PFSK-1 (cell line): ENCODE data around the gene SUPT3H.

ENCODE experiments used
- FOXP2 ChIP-seq: optimal IDR thresholded peaks from 2 replicates; pipeline ENCODE3; 2011; ENCODE audit warnings: borderline replicate concordance, control low read depth, inconsistent platforms; ENCODE audit not compliant: insufficient read depth; ENCODE audit errors: extremely low read length, extremely low read depth
- POLR2AphosphoS5 ChIP-seq: IDR thresholded peaks from 2 replicates; pipeline ENCODE4 v1.6.1; 2012; ENCODE audit warnings: low read depth, mild to moderate bottlenecking, control low read depth, low read length, moderate library complexity
- REST ChIP-seq, 2 experiments: IDR thresholded peaks; 2 replicates each; pipeline versions ENCODE4 v1.6.1 to v1.8.0; 2011 to 2012; ENCODE audit warnings: low read depth in 2 of 2, low read length in 2 of 2, control low read depth in 1 of 2, inconsistent platforms in 1 of 2, mild to moderate bottlenecking in 1 of 2, moderate library complexity in 1 of 2; ENCODE audit not compliant: insufficient read depth in 1 of 2
- SIN3A ChIP-seq: IDR thresholded peaks from 2 replicates; pipeline ENCODE4 v1.6.1; 2012; ENCODE audit warnings: mild to moderate bottlenecking, low read length, moderate library complexity, borderline replicate concordance; ENCODE audit not compliant: insufficient read depth
- TAF1 ChIP-seq: IDR thresholded peaks from 2 replicates; pipeline ENCODE4 v1.6.1; 2012; ENCODE audit warnings: low read length, control low read depth, borderline replicate concordance; ENCODE audit not compliant: insufficient read depth

GRCh38 chr6:44949596-44950201 is 428.0 kb downstream of the SUPT3H start:
- TF ChIP-seq POLR2AphosphoS5 (no peak), TAF1 (no peak), REST (IDR thresholded peaks at IDR 0.05; ENCODE audit: insufficient read depth in 1 of 2, low read depth in 2 of 2, low read length in 2 of 2) (no peak), SIN3A (no peak), FOXP2 (no peak)
